IMR-90 (cell line): ENCODE data around the gene ZNF236. TPM values are rescaled to one million over a fixed set of nuclear protein-coding genes. Genes with fewer than 3 reads are reported as not detected.

Experiments used
- ATAC-seq: fragments of 200-7000 bp; cut with Tn5 transposase; 2 replicates; pipeline ENCODE4 v1.9.1; 2020; ENCODE audit warnings: low read depth, mild to moderate bottlenecking, moderate library complexity
- BruUV-seq: library from RNA; stranded (reverse); fragments of 400-500 nt; replicated peaks from 2 replicates; lab custom pipeline; 2021; lab: Mats Ljungman, UMichigan
- CTCF ChIA-PET: fragments of 300-600 bp; formaldehyde crosslinking; extraction: SDS; loops from one replicate; lab custom pipeline; 2021; ENCODE audit warnings: antibody characterized with exemption; lab: Yijun Ruan, JAX
- POLR2A ChIA-PET: fragments of 300-600 bp; sonication (Branson Sonifier 250); formaldehyde crosslinking; loops from one replicate; lab custom pipeline; 2022; ENCODE audit warnings: antibody characterized with exemption; ENCODE audit not compliant: unreplicated experiment; lab: Charles Lee
- DNase-seq: peaks from one replicate; pipeline ENCODE4 v3.0.0; 2013
- H2AFZ ChIP-seq: replicated peaks from 2 replicates; pipeline ENCODE3; 2013; ENCODE audit warnings: low read length, mild to moderate bottlenecking; ENCODE audit not compliant: poor library complexity
- H2AK5ac ChIP-seq: 2 replicates; pipeline ENCODE4 v1.6.1; 2013; ENCODE audit warnings: low read depth, low read length, inconsistent platforms
- H2AK9ac ChIP-seq: replicated peaks from 2 replicates; pipeline ENCODE3; 2013; ENCODE audit warnings: mild to moderate bottlenecking, low read depth, low read length, moderate library complexity; ENCODE audit not compliant: poor library complexity
- H2BK120ac ChIP-seq: 2 replicates; pipeline ENCODE4 v1.6.1; 2013; ENCODE audit warnings: low read depth, low read length, inconsistent platforms
- H2BK15ac ChIP-seq: 3 replicates; pipeline ENCODE4 v1.6.1; 2013; ENCODE audit warnings: low read depth, low read length, inconsistent platforms
- H2BK20ac ChIP-seq: 2 replicates; pipeline ENCODE4 v1.6.1; 2013; ENCODE audit warnings: low read depth, mild to moderate bottlenecking, inconsistent platforms, low read length, moderate library complexity
- H2BK5ac ChIP-seq: 2 replicates; pipeline ENCODE4 v1.6.1; 2013; ENCODE audit warnings: mild to moderate bottlenecking, low read depth, low read length, inconsistent platforms; ENCODE audit not compliant: poor library complexity, severe bottlenecking
- H3K14ac ChIP-seq: replicated peaks from 2 replicates; pipeline ENCODE4 v1.6.1; 2013; ENCODE audit warnings: low read depth, low read length, inconsistent platforms
- H3K18ac ChIP-seq: 2 replicates; pipeline ENCODE4 v1.6.1; 2013; ENCODE audit warnings: low read depth, low read length, control low read depth
- H3K23ac ChIP-seq: 2 replicates; pipeline ENCODE4 v1.6.1; 2013; ENCODE audit warnings: low read depth, low read length, inconsistent platforms
- H3K27ac ChIP-seq: 2 replicates; pipeline ENCODE4 v1.5.1; 2013; ENCODE audit warnings: mild to moderate bottlenecking, control low read depth, low read length; ENCODE audit not compliant: insufficient read depth
- H3K27me3 ChIP-seq: 2 replicates; pipeline ENCODE4 v1.6.1; 2013; ENCODE audit warnings: low read length; ENCODE audit not compliant: control insufficient read depth, insufficient read depth
- H3K36me3 ChIP-seq: 2 replicates; pipeline ENCODE4 v1.6.1; 2013; ENCODE audit warnings: low read length, mixed read lengths; ENCODE audit not compliant: control insufficient read depth, insufficient read depth
- H3K4ac ChIP-seq: 2 replicates; pipeline ENCODE4 v1.6.1; 2013; ENCODE audit warnings: low read depth, low read length, inconsistent platforms
- H3K4me1 ChIP-seq: 2 replicates; pipeline ENCODE4 v1.6.1; 2013; ENCODE audit warnings: low read length, mixed read lengths; ENCODE audit not compliant: control insufficient read depth, insufficient read depth
- H3K4me2 ChIP-seq: 2 replicates; pipeline ENCODE4 v1.6.1; 2013; ENCODE audit warnings: low read depth, mild to moderate bottlenecking, control low read depth, low read length, moderate library complexity
- H3K4me3 ChIP-seq: 2 replicates; pipeline ENCODE4 v1.5.1; 2013; ENCODE audit warnings: low read depth, mild to moderate bottlenecking, control low read depth, low read length, moderate library complexity; ENCODE audit not compliant: insufficient read depth
- H3K56ac ChIP-seq: 2 replicates; pipeline ENCODE4 v1.6.1; 2013; ENCODE audit warnings: low read length, inconsistent platforms; ENCODE audit not compliant: insufficient read depth; ENCODE audit errors: extremely low read depth
- H3K79me1 ChIP-seq, 2 experiments: 2 replicates each; pipeline ENCODE4 v1.6.1; 2013; ENCODE audit warnings: low read length in 2 of 2, inconsistent platforms in 1 of 2, low read depth in 1 of 2
- H3K9ac ChIP-seq: 2 replicates; pipeline ENCODE4 v1.6.1; 2013; ENCODE audit warnings: low read depth, low read length, control low read depth
- H3K9me1 ChIP-seq: 2 replicates; pipeline ENCODE4 v1.6.1; 2013; ENCODE audit warnings: low read length, inconsistent platforms; ENCODE audit not compliant: insufficient read depth
- H3K9me3 ChIP-seq: 2 replicates; pipeline ENCODE4 v1.6.1; 2013; ENCODE audit warnings: low read length; ENCODE audit not compliant: control insufficient read depth, insufficient read depth
- H4K20me1 ChIP-seq: 2 replicates; pipeline ENCODE4 v1.6.1; 2013; ENCODE audit warnings: low read length, inconsistent platforms; ENCODE audit not compliant: insufficient read depth
- H4K5ac ChIP-seq: 2 replicates; pipeline ENCODE4 v1.6.1; 2013; ENCODE audit warnings: mild to moderate bottlenecking, low read depth, low read length, control low read depth
- H4K8ac ChIP-seq, 2 experiments: 2 replicates each; pipeline ENCODE4 v1.6.1; 2013; ENCODE audit warnings: low read depth in 2 of 2, low read length in 2 of 2, control low read depth in 1 of 2, inconsistent platforms in 1 of 2
- H4K91ac ChIP-seq: 2 replicates; pipeline ENCODE4 v1.6.1; 2013; ENCODE audit warnings: low read depth, low read length, inconsistent platforms; ENCODE audit not compliant: insufficient read depth
- RCOR1 ChIP-seq: IDR thresholded peaks from 2 replicates; pipeline ENCODE4 v1.6.1; 2012; ENCODE audit warnings: mild to moderate bottlenecking, low read length, improper control_type of control experiment; ENCODE audit not compliant: insufficient replicate concordance
- WGBS, 2 experiments: methylation state at CpG; one replicate each; pipeline versions ENCODE4 v1.1.5 to v1.1.7; 2013; ENCODE audit warnings: missing lambda C conversion rate in 2 of 2; ENCODE audit not compliant: insufficient read length in 1 of 2; ENCODE audit errors: extremely low coverage in 2 of 2; 5-methylcytosine and 5-hydroxymethylcytosine counted together
- dilution Hi-C: fragments of 300-500 bp; cut with HindIII; formaldehyde crosslinking; loops from one replicate; pipeline ENCODE4 v1.14.3; 2018; ENCODE audit warnings: low sequenced_read_pairs; ENCODE audit not compliant: unreplicated experiment
- in situ Hi-C: fragments of 300-500 bp; cut with MboI; formaldehyde crosslinking; loops from 3 replicates; pipeline ENCODE4 v1.14.3; 2019; ENCODE audit warnings: low sequenced_read_pairs, inconsistent platforms, mixed read lengths
- intact Hi-C: fragments of 100-400 bp; cut with micrococcal nuclease; formaldehyde crosslinking; loops from 2 replicates; pipeline ENCODE4 v1.10.0; 2022
- polyA plus RNA-seq, 3 experiments: library from polyadenylated mRNA; depleted of rRNA; stranded (reverse); fragments of >200 nt; gene quantifications; 2 replicates each; pipeline ENCODE4 v1.2.3, GENCODE V29; 2012; ENCODE audit warnings: low replicate concordance in 1 of 3
- total RNA-seq: library from RNA; depleted of rRNA; stranded (reverse); fragments of >200 nt; gene quantifications from 2 replicates; pipeline ENCODE4 v1.2.3, GENCODE V29; 2012
- TF ChIP-seq, protein P1 (sequence below): conservative IDR thresholded peaks from 2 replicates; pipeline ENCODE4 v1.5.1; 2012; ENCODE audit warnings: mild to moderate bottlenecking, low read depth, low read length, improper control_type of control experiment

Gene ZNF236
- total and polyA plus RNA-seq, 2 of the 4 experiments (the other 2 are of a cell fraction) = 3.6 to 9.7 TPM

DNA sequence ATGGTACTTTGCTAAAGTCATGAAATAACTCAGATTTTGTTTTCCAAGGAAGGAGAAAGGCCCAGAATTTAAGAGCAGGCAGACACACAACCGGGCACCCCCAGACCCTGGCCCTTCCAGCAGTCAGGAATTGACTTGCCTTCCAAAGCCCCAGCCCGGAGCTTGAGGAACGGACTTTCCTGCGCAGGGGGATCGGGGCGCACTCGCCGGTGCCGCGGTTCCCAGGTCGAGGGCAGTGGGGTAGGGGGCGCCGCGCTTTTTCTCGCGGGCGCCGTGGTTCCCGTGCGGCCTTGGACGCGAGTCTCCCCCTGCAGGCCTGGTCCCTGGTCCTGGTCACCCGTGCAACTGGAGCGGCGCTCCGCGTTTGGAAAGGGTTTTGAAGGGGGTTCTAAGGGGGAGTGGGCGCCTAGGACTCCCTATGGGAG is 1.2 kb downstream of the ZNF236 start:
- Histone ChIP-seq H3K36me3 (peaks cover 3% of the 10 kb centered on the region; the same call in 1 of the 2 replicates), H3K4ac (peak overlapping the region; percentile 77), H3K4me2 (peak overlapping the region; percentile 98), H2BK5ac (no peak overlapping the region), H4K91ac (peak overlapping the region; percentile 80; the same call in 1 of the 2 replicates), H3K79me1 (peaks cover 33 to 67% of the 10 kb centered on the region in 2 experiments), H3K27me3 (no peaks in the 10 kb centered on the region), H2BK15ac (no peak overlapping the region), H3K4me1 (peaks cover 7% of the 10 kb centered on the region; the same call in 1 of the 2 replicates), H3K9ac (peak overlapping the region; percentile 92), H2BK120ac (no peak overlapping the region), H4K5ac (peak overlapping the region; percentile 95), H2BK20ac (no peak overlapping the region), H3K14ac (peak overlapping the region; percentile 74), H4K8ac (peak overlapping the region; percentile 96 to 100), H3K18ac (no peak overlapping the region), H3K9me3 (no peaks in the 10 kb centered on the region), H2AK9ac (peak overlapping the region; percentile 15), H2AK5ac (peak overlapping the region; percentile 97), H3K23ac (peak overlapping the region; percentile 99), H4K20me1 (no peaks in the 10 kb centered on the region), H3K27ac (peak overlapping the region; percentile 62), H2AFZ (peak overlapping the region; percentile 88), H3K4me3 (peak overlapping the region; percentile 93), H3K56ac (peak overlapping the region; percentile 4), H3K9me1 (peaks cover 13% of the 10 kb centered on the region; the same call in 1 of the 2 replicates)
- in situ Hi-C loops = loop anchor here (25.0 kb wide), 1 partner anchor 389 kb away; no protein-coding TSS in a partner anchor
- DNase-seq (peak; percentile 15), ATAC-seq (no peak)
- no CpG with 5 or more reads among the region's 28 CpGs for WGBS, 2 experiments
- dilution Hi-C loops = no loop called here
- CTCF ChIA-PET = no interaction called here
- POLR2A ChIA-PET = no interaction called here
- intact Hi-C loops = no loop called here
- TF ChIP-seq, protein P1, sequence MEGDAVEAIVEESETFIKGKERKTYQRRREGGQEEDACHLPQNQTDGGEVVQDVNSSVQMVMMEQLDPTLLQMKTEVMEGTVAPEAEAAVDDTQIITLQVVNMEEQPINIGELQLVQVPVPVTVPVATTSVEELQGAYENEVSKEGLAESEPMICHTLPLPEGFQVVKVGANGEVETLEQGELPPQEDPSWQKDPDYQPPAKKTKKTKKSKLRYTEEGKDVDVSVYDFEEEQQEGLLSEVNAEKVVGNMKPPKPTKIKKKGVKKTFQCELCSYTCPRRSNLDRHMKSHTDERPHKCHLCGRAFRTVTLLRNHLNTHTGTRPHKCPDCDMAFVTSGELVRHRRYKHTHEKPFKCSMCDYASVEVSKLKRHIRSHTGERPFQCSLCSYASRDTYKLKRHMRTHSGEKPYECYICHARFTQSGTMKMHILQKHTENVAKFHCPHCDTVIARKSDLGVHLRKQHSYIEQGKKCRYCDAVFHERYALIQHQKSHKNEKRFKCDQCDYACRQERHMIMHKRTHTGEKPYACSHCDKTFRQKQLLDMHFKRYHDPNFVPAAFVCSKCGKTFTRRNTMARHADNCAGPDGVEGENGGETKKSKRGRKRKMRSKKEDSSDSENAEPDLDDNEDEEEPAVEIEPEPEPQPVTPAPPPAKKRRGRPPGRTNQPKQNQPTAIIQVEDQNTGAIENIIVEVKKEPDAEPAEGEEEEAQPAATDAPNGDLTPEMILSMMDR = peak; percentile 29
- no peak for TF ChIP-seq RCOR1
- no TSS peak for BruUV-seq
